HepG2 (cell line): ENCODE data around the gene SHC1. TPM values are rescaled to one million over a fixed set of nuclear protein-coding genes. Genes with fewer than 3 reads are reported as not detected.

Experiments
- BRD4 ChIP-seq: sonication (generic); formaldehyde crosslinking; IDR thresholded peaks from 2 replicates; pipeline ENCODE4 v1.4.0; 2020; ENCODE audit warnings: missing genetic modification reagents
- CBX1 ChIP-seq: IDR thresholded peaks from one replicate; pipeline ENCODE4 v1.6.1; 2016; ENCODE audit warnings: antibody characterized with exemption, low read depth
- DMAP1 ChIP-seq: IDR thresholded peaks from 2 replicates; pipeline ENCODE4 v1.6.1; 2016
- FOSL1 ChIP-seq: sonication (generic); formaldehyde crosslinking; IDR thresholded peaks from 2 replicates; pipeline ENCODE4 v1.9.0; 2021; ENCODE audit warnings: missing genetic modification reagents, borderline replicate concordance
- KAT8 ChIP-seq: IDR thresholded peaks from 2 replicates; pipeline ENCODE4 v1.6.1; 2016; ENCODE audit warnings: missing genetic modification reagents, missing compliant biosample characterization
- PAF1 ChIP-seq: IDR thresholded peaks from 2 replicates; pipeline ENCODE4 v1.6.1; 2016; ENCODE audit warnings: missing genetic modification reagents, missing compliant biosample characterization
- RBM22 ChIP-seq: fragments of 200-400 bp; formaldehyde crosslinking; optimal IDR thresholded peaks from 2 replicates; pipeline ENCODE3; 2017; ENCODE audit warnings: mild to moderate bottlenecking, low read length, moderate library complexity
- ZNF337 ChIP-seq: sonication (generic); formaldehyde crosslinking; IDR thresholded peaks from 2 replicates; pipeline ENCODE4 v1.5.1; 2020; ENCODE audit warnings: missing genetic modification reagents, low read depth, mild to moderate bottlenecking, borderline replicate concordance
- ZNF512 ChIP-seq: sonication (generic); formaldehyde crosslinking; IDR thresholded peaks from 2 replicates; pipeline ENCODE4 v1.4.0; 2020; ENCODE audit warnings: mild to moderate bottlenecking, missing genetic modification reagents
- ZNF83 ChIP-seq: sonication (generic); formaldehyde crosslinking; IDR thresholded peaks from 2 replicates; pipeline ENCODE4 v1.4.0; 2020; ENCODE audit warnings: missing genetic modification reagents, mild to moderate bottlenecking, borderline replicate concordance
- polyA plus RNA-seq, 8 experiments: library from polyadenylated mRNA; depleted of rRNA in 3 of 8; stranded (reverse) in 7 of 8; unstranded in 1 of 8; fragments of >200 nt; fragmentation: Illumina TruSeq in 4 of 8; extraction: Trizol in 4 of 8; gene quantifications; 2 replicates each; pipeline versions ENCODE4 v1.2.1 to v1.2.3, GENCODE V29; 2011 to 2016; ENCODE audit warnings: low read depth in 4 of 8, missing spikeins in 1 of 8, mixed read lengths in 1 of 8; ENCODE audit not compliant: insufficient read depth in 1 of 8
- total RNA-seq, 5 experiments: library from RNA; depleted of rRNA; stranded (reverse); fragments of >200 nt; fragmentation: Illumina TruSeq; extraction: Trizol; gene quantifications; 2 replicates each; pipeline ENCODE4 v1.2.3, GENCODE V29; 2016; ENCODE audit warnings: low read depth in 1 of 5
- TF ChIP-seq, protein P1 (sequence below): sonication (generic); formaldehyde crosslinking; IDR thresholded peaks from 2 replicates; pipeline ENCODE4 v1.5.1; 2020; ENCODE audit warnings: mild to moderate bottlenecking, missing genetic modification reagents, borderline replicate concordance
- TF ChIP-seq, protein P2 (sequence below): sonication (generic); formaldehyde crosslinking; IDR thresholded peaks from 2 replicates; pipeline ENCODE4 v1.4.0; 2020; ENCODE audit warnings: missing genetic modification reagents
- TF ChIP-seq, protein P3 (sequence below): sonication (generic); formaldehyde crosslinking; IDR thresholded peaks from 2 replicates; pipeline ENCODE4 v1.4.0; 2020; ENCODE audit warnings: missing genetic modification reagents

SHC1 gene
- total and polyA plus RNA-seq, 2 of the 13 experiments (the other 11 are each of a cell fraction or from before 2014, with no cell fraction given), result 52.0 to 137 TPM

GRCh38 chr1:155003766-155004351, 33.3 kb upstream of the SHC1 start (continued):
- TF ChIP-seq, protein P1, sequence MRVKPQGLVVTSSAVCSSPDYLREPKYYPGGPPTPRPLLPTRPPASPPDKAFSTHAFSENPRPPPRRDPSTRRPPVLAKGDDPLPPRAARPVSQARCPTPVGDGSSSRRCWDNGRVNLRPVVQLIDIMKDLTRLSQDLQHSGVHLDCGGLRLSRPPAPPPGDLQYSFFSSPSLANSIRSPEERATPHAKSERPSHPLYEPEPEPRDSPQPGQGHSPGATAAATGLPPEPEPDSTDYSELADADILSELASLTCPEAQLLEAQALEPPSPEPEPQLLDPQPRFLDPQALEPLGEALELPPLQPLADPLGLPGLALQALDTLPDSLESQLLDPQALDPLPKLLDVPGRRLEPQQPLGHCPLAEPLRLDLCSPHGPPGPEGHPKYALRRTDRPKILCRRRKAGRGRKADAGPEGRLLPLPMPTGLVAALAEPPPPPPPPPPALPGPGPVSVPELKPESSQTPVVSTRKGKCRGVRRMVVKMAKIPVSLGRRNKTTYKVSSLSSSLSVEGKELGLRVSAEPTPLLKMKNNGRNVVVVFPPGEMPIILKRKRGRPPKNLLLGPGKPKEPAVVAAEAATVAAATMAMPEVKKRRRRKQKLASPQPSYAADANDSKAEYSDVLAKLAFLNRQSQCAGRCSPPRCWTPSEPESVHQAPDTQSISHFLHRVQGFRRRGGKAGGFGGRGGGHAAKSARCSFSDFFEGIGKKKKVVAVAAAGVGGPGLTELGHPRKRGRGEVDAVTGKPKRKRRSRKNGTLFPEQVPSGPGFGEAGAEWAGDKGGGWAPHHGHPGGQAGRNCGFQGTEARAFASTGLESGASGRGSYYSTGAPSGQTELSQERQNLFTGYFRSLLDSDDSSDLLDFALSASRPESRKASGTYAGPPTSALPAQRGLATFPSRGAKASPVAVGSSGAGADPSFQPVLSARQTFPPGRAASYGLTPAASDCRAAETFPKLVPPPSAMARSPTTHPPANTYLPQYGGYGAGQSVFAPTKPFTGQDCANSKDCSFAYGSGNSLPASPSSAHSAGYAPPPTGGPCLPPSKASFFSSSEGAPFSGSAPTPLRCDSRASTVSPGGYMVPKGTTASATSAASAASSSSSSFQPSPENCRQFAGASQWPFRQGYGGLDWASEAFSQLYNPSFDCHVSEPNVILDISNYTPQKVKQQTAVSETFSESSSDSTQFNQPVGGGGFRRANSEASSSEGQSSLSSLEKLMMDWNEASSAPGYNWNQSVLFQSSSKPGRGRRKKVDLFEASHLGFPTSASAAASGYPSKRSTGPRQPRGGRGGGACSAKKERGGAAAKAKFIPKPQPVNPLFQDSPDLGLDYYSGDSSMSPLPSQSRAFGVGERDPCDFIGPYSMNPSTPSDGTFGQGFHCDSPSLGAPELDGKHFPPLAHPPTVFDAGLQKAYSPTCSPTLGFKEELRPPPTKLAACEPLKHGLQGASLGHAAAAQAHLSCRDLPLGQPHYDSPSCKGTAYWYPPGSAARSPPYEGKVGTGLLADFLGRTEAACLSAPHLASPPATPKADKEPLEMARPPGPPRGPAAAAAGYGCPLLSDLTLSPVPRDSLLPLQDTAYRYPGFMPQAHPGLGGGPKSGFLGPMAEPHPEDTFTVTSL (CRISPR knock-in tag), result no peak
- TF ChIP-seq RBM22, result peak; percentile 31
- no peak for TF ChIP-seq FOSL1 (CRISPR knock-in tag)
- TF ChIP-seq PAF1 (CRISPR knock-in tag), result no peak
- 0 out of 2 replicates have a peak, but pooled peaks have one; percentile 31 for TF ChIP-seq KAT8
- no peak for TF ChIP-seq ZNF512 (CRISPR knock-in tag)
- TF ChIP-seq DMAP1, result peak; percentile 80
- TF ChIP-seq, protein P2, sequence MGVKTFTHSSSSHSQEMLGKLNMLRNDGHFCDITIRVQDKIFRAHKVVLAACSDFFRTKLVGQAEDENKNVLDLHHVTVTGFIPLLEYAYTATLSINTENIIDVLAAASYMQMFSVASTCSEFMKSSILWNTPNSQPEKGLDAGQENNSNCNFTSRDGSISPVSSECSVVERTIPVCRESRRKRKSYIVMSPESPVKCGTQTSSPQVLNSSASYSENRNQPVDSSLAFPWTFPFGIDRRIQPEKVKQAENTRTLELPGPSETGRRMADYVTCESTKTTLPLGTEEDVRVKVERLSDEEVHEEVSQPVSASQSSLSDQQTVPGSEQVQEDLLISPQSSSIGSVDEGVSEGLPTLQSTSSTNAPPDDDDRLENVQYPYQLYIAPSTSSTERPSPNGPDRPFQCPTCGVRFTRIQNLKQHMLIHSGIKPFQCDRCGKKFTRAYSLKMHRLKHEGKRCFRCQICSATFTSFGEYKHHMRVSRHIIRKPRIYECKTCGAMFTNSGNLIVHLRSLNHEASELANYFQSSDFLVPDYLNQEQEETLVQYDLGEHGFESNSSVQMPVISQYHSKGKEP, result no peak
- no peak for TF ChIP-seq ZNF83
- no peak for TF ChIP-seq BRD4
- TF ChIP-seq, protein P3, sequence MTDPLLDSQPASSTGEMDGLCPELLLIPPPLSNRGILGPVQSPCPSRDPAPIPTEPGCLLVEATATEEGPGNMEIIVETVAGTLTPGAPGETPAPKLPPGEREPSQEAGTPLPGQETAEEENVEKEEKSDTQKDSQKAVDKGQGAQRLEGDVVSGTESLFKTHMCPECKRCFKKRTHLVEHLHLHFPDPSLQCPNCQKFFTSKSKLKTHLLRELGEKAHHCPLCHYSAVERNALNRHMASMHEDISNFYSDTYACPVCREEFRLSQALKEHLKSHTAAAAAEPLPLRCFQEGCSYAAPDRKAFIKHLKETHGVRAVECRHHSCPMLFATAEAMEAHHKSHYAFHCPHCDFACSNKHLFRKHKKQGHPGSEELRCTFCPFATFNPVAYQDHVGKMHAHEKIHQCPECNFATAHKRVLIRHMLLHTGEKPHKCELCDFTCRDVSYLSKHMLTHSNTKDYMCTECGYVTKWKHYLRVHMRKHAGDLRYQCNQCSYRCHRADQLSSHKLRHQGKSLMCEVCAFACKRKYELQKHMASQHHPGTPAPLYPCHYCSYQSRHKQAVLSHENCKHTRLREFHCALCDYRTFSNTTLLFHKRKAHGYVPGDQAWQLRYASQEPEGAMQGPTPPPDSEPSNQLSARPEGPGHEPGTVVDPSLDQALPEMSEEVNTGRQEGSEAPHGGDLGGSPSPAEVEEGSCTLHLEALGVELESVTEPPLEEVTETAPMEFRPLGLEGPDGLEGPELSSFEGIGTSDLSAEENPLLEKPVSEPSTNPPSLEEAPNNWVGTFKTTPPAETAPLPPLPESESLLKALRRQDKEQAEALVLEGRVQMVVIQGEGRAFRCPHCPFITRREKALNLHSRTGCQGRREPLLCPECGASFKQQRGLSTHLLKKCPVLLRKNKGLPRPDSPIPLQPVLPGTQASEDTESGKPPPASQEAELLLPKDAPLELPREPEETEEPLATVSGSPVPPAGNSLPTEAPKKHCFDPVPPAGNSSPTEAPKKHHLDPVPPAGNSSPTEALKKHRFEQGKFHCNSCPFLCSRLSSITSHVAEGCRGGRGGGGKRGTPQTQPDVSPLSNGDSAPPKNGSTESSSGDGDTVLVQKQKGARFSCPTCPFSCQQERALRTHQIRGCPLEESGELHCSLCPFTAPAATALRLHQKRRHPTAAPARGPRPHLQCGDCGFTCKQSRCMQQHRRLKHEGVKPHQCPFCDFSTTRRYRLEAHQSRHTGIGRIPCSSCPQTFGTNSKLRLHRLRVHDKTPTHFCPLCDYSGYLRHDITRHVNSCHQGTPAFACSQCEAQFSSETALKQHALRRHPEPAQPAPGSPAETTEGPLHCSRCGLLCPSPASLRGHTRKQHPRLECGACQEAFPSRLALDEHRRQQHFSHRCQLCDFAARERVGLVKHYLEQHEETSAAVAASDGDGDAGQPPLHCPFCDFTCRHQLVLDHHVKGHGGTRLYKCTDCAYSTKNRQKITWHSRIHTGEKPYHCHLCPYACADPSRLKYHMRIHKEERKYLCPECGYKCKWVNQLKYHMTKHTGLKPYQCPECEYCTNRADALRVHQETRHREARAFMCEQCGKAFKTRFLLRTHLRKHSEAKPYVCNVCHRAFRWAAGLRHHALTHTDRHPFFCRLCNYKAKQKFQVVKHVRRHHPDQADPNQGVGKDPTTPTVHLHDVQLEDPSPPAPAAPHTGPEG, result no peak
- TF ChIP-seq ZNF337, result no peak
- TF ChIP-seq CBX1, result no peak
